IMR-90 (cell line): ENCODE results near the gene PLCH1. TPM values are rescaled to one million over a fixed set of nuclear protein-coding genes. Genes with fewer than 3 reads are reported as not detected.

Source experiments
- ATAC-seq: fragments of 200-7000 bp; cut with Tn5 transposase; 2 replicates; pipeline ENCODE4 v1.9.1; 2020; ENCODE audit warnings: low read depth, mild to moderate bottlenecking, moderate library complexity
- BruUV-seq: library from RNA; stranded (reverse); fragments of 400-500 nt; replicated peaks from 2 replicates; lab custom pipeline; 2021; lab: Mats Ljungman, UMichigan
- CTCF ChIA-PET: fragments of 300-600 bp; formaldehyde crosslinking; extraction: SDS; loops from one replicate; lab custom pipeline; 2021; ENCODE audit warnings: antibody characterized with exemption; lab: Yijun Ruan, JAX
- POLR2A ChIA-PET: fragments of 300-600 bp; sonication (Branson Sonifier 250); formaldehyde crosslinking; loops from one replicate; lab custom pipeline; 2022; ENCODE audit warnings: antibody characterized with exemption; ENCODE audit not compliant: unreplicated experiment; lab: Charles Lee
- DNase-seq: peaks from one replicate; pipeline ENCODE4 v3.0.0; 2013
- H2AFZ ChIP-seq: replicated peaks from 2 replicates; pipeline ENCODE3; 2013; ENCODE audit warnings: low read length, mild to moderate bottlenecking; ENCODE audit not compliant: poor library complexity
- H2AK5ac ChIP-seq: 2 replicates; pipeline ENCODE4 v1.6.1; 2013; ENCODE audit warnings: low read depth, low read length, inconsistent platforms
- H2AK9ac ChIP-seq: replicated peaks from 2 replicates; pipeline ENCODE3; 2013; ENCODE audit warnings: mild to moderate bottlenecking, low read depth, low read length, moderate library complexity; ENCODE audit not compliant: poor library complexity
- H2BK120ac ChIP-seq: 2 replicates; pipeline ENCODE4 v1.6.1; 2013; ENCODE audit warnings: low read depth, low read length, inconsistent platforms
- H2BK15ac ChIP-seq: 3 replicates; pipeline ENCODE4 v1.6.1; 2013; ENCODE audit warnings: low read depth, low read length, inconsistent platforms
- H2BK20ac ChIP-seq: 2 replicates; pipeline ENCODE4 v1.6.1; 2013; ENCODE audit warnings: low read depth, mild to moderate bottlenecking, inconsistent platforms, low read length, moderate library complexity
- H2BK5ac ChIP-seq: 2 replicates; pipeline ENCODE4 v1.6.1; 2013; ENCODE audit warnings: mild to moderate bottlenecking, low read depth, low read length, inconsistent platforms; ENCODE audit not compliant: poor library complexity, severe bottlenecking
- H3K14ac ChIP-seq: replicated peaks from 2 replicates; pipeline ENCODE4 v1.6.1; 2013; ENCODE audit warnings: low read depth, low read length, inconsistent platforms
- H3K18ac ChIP-seq: 2 replicates; pipeline ENCODE4 v1.6.1; 2013; ENCODE audit warnings: low read depth, low read length, control low read depth
- H3K23ac ChIP-seq: 2 replicates; pipeline ENCODE4 v1.6.1; 2013; ENCODE audit warnings: low read depth, low read length, inconsistent platforms
- H3K27ac ChIP-seq: 2 replicates; pipeline ENCODE4 v1.5.1; 2013; ENCODE audit warnings: mild to moderate bottlenecking, control low read depth, low read length; ENCODE audit not compliant: insufficient read depth
- H3K27me3 ChIP-seq: 2 replicates; pipeline ENCODE4 v1.6.1; 2013; ENCODE audit warnings: low read length; ENCODE audit not compliant: control insufficient read depth, insufficient read depth
- H3K36me3 ChIP-seq: 2 replicates; pipeline ENCODE4 v1.6.1; 2013; ENCODE audit warnings: low read length, mixed read lengths; ENCODE audit not compliant: control insufficient read depth, insufficient read depth
- H3K4ac ChIP-seq: 2 replicates; pipeline ENCODE4 v1.6.1; 2013; ENCODE audit warnings: low read depth, low read length, inconsistent platforms
- H3K4me1 ChIP-seq: 2 replicates; pipeline ENCODE4 v1.6.1; 2013; ENCODE audit warnings: low read length, mixed read lengths; ENCODE audit not compliant: control insufficient read depth, insufficient read depth
- H3K4me2 ChIP-seq: 2 replicates; pipeline ENCODE4 v1.6.1; 2013; ENCODE audit warnings: low read depth, mild to moderate bottlenecking, control low read depth, low read length, moderate library complexity
- H3K4me3 ChIP-seq: 2 replicates; pipeline ENCODE4 v1.5.1; 2013; ENCODE audit warnings: low read depth, mild to moderate bottlenecking, control low read depth, low read length, moderate library complexity; ENCODE audit not compliant: insufficient read depth
- H3K56ac ChIP-seq: 2 replicates; pipeline ENCODE4 v1.6.1; 2013; ENCODE audit warnings: low read length, inconsistent platforms; ENCODE audit not compliant: insufficient read depth; ENCODE audit errors: extremely low read depth
- H3K79me1 ChIP-seq, 2 experiments: 2 replicates each; pipeline ENCODE4 v1.6.1; 2013; ENCODE audit warnings: low read length in 2 of 2, inconsistent platforms in 1 of 2, low read depth in 1 of 2
- H3K9ac ChIP-seq: 2 replicates; pipeline ENCODE4 v1.6.1; 2013; ENCODE audit warnings: low read depth, low read length, control low read depth
- H3K9me1 ChIP-seq: 2 replicates; pipeline ENCODE4 v1.6.1; 2013; ENCODE audit warnings: low read length, inconsistent platforms; ENCODE audit not compliant: insufficient read depth
- H3K9me3 ChIP-seq: 2 replicates; pipeline ENCODE4 v1.6.1; 2013; ENCODE audit warnings: low read length; ENCODE audit not compliant: control insufficient read depth, insufficient read depth
- H4K20me1 ChIP-seq: 2 replicates; pipeline ENCODE4 v1.6.1; 2013; ENCODE audit warnings: low read length, inconsistent platforms; ENCODE audit not compliant: insufficient read depth
- H4K5ac ChIP-seq: 2 replicates; pipeline ENCODE4 v1.6.1; 2013; ENCODE audit warnings: mild to moderate bottlenecking, low read depth, low read length, control low read depth
- H4K8ac ChIP-seq, 2 experiments: 2 replicates each; pipeline ENCODE4 v1.6.1; 2013; ENCODE audit warnings: low read depth in 2 of 2, low read length in 2 of 2, control low read depth in 1 of 2, inconsistent platforms in 1 of 2
- H4K91ac ChIP-seq: 2 replicates; pipeline ENCODE4 v1.6.1; 2013; ENCODE audit warnings: low read depth, low read length, inconsistent platforms; ENCODE audit not compliant: insufficient read depth
- BHLHE40 ChIP-seq: fragments of 150-350 bp; IDR thresholded peaks from 2 replicates; pipeline ENCODE4 v1.6.1; 2016; ENCODE audit warnings: mild to moderate bottlenecking, low read depth, low read length
- CEBPB ChIP-seq: IDR thresholded peaks from 2 replicates; pipeline ENCODE4 v1.6.1; 2012; ENCODE audit warnings: low read depth, low read length, improper control_type of control experiment
- MAZ ChIP-seq: IDR thresholded peaks from 2 replicates; pipeline ENCODE4 v1.6.1; 2012; ENCODE audit warnings: low read depth, mild to moderate bottlenecking, low read length, improper control_type of control experiment, moderate library complexity, borderline replicate concordance
- NFE2L2 ChIP-seq: fragments of 150-350 bp; IDR thresholded peaks from 2 replicates; pipeline ENCODE4 v1.6.1; 2016; ENCODE audit warnings: low read depth, mild to moderate bottlenecking, low read length
- POLR2A ChIP-seq: IDR thresholded peaks from 2 replicates; pipeline ENCODE4 v1.6.1; 2012; ENCODE audit warnings: mild to moderate bottlenecking, low read depth, low read length
- WGBS, 2 experiments: methylation state at CpG; one replicate each; pipeline versions ENCODE4 v1.1.5 to v1.1.7; 2013; ENCODE audit warnings: missing lambda C conversion rate in 2 of 2; ENCODE audit not compliant: insufficient read length in 1 of 2; ENCODE audit errors: extremely low coverage in 2 of 2; 5-methylcytosine and 5-hydroxymethylcytosine counted together
- dilution Hi-C: fragments of 300-500 bp; cut with HindIII; formaldehyde crosslinking; loops from one replicate; pipeline ENCODE4 v1.14.3; 2018; ENCODE audit warnings: low sequenced_read_pairs; ENCODE audit not compliant: unreplicated experiment
- in situ Hi-C: fragments of 300-500 bp; cut with MboI; formaldehyde crosslinking; loops from 3 replicates; pipeline ENCODE4 v1.14.3; 2019; ENCODE audit warnings: low sequenced_read_pairs, inconsistent platforms, mixed read lengths
- intact Hi-C: fragments of 100-400 bp; cut with micrococcal nuclease; formaldehyde crosslinking; loops from 2 replicates; pipeline ENCODE4 v1.10.0; 2022
- polyA plus RNA-seq, 3 experiments: library from polyadenylated mRNA; depleted of rRNA; stranded (reverse); fragments of >200 nt; gene quantifications; 2 replicates each; pipeline ENCODE4 v1.2.3, GENCODE V29; 2012; ENCODE audit warnings: low replicate concordance in 1 of 3
- total RNA-seq: library from RNA; depleted of rRNA; stranded (reverse); fragments of >200 nt; gene quantifications from 2 replicates; pipeline ENCODE4 v1.2.3, GENCODE V29; 2012

PLCH1 gene
- total and polyA plus RNA-seq, 2 of the 4 experiments (the other 2 are of a cell fraction), result not detected

GRCh38 chr3:155426524-155427230 is 318.2 kb downstream of the PLCH1 start:
- dilution Hi-C loops, result no loop called here
- WGBS, 2 experiments, result no CpG with 5 or more reads among the region's 3 CpGs
- Histone ChIP-seq H2AK5ac (no peak overlapping the region), H3K4me1 (no peaks in the 10 kb centered on the region), H3K14ac (no peak overlapping the region; the same call in 1 of the 2 replicates), H3K4me2 (no peak overlapping the region), H2BK20ac (peak overlapping the region; percentile 20; the same call in 1 of the 2 replicates), H3K56ac (no peak overlapping the region), H3K23ac (no peak overlapping the region), H3K9me3 (peaks cover 10% of the 10 kb centered on the region), H3K4me3 (no peak overlapping the region), H3K36me3 (no peaks in the 10 kb centered on the region), H4K91ac (no peak overlapping the region), H2AK9ac (no peak overlapping the region), H3K18ac (peak overlapping the region; percentile 59; the same call in 1 of the 2 replicates), H4K20me1 (no peaks in the 10 kb centered on the region; the same call in 1 of the 2 replicates), H3K9ac (no peak overlapping the region), H2BK15ac (no peak overlapping the region), H3K27ac (no peak overlapping the region), H3K27me3 (no peaks in the 10 kb centered on the region), H3K4ac (no peak overlapping the region), H4K5ac (no peak overlapping the region), H2BK5ac (no peak overlapping the region), H4K8ac (no peak overlapping the region), H3K79me1 (no peaks in the 10 kb centered on the region), H3K9me1 (no peaks in the 10 kb centered on the region), H2AFZ (no peak overlapping the region), H2BK120ac (peak overlapping the region; percentile 10; the same call in 1 of the 2 replicates)
- in situ Hi-C loops, result no loop called here
- no peak for TF ChIP-seq POLR2A
- TF ChIP-seq MAZ, result no peak
- TF ChIP-seq CEBPB, result no peak
- TF ChIP-seq NFE2L2, result no peak
- TF ChIP-seq BHLHE40, result no peak
- ChIA-PET CTCF (no interaction called here), POLR2A (no interaction called here)
- BruUV-seq, result no TSS peak
- DNase-seq (no peak), ATAC-seq (no peak)
- intact Hi-C loops, result no loop called here
